ENCODE results near the gene PDGFRB. TPM values are rescaled to one million over a fixed set of nuclear protein-coding genes. Genes with fewer than 3 reads are reported as not detected.

Gene PDGFRB
- total RNA-seq, 6 experiments from 2014 or later, result 6.8 to 19.5 (median 9.4) TPM

DNA sequence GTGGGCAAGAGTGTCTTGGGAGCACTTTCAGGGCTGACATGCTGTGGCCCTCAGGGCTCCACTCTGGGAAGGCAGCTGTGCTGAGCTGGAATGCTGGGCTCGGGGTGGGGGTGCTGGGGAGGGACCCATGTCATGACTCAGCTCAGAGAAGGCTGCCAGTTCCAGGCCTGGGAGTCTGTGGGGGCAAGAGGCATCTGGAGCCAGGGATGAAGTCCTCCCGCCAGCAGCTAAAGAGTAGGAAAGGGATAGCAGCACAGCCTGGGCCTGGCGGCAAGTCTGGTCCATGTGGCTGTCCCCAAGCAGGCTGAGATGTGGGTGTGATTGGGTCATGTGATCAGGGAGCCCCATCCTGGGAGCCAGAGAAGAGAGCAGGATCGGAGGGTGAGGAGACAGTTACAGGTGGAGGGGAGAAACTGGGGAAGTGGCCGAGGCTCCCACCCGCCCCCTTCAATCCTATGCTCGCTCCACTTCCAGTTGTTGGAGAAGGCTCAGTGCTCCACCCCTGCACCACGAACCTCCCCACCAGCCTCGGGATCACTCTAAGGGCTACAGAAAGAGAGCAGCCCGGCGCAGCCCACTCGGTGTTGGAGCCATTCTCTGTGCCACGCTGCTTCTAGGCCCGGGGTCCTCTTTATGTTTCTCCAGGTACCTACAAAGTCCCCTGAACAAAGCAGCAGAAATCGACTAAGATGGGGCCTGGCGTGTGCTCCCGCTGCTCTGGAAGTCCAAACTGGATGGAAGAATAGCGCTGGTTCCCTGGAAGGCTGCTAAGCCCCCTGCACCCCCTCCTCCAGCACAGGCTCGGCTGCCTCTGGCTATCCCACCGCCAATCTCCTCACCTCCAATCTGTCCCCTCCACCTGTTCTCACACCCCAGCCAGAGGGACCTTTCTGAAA lies 12.0 kb downstream of the PDGFRB start:
- Histone ChIP-seq H3K9me3 (no peaks in the 10 kb centered on the region), H3K27ac (peak overlapping the region; percentile 31 to 77 (median 44)), H3K4me3 (no peak overlapping the region), H3K4me1 (peaks cover 0 to 40% (median 14%) of the 10 kb centered on the region in 4 donors), H3K27me3 (no peaks in the 10 kb centered on the region), H3K36me3 (no peaks in the 10 kb centered on the region)
- intact Hi-C loops (cut with DNase I), result no loop called here
- peak in 2 of 3 donors; percentile 47 to 62 for DNase-seq
- TF ChIP-seq, protein P1, sequence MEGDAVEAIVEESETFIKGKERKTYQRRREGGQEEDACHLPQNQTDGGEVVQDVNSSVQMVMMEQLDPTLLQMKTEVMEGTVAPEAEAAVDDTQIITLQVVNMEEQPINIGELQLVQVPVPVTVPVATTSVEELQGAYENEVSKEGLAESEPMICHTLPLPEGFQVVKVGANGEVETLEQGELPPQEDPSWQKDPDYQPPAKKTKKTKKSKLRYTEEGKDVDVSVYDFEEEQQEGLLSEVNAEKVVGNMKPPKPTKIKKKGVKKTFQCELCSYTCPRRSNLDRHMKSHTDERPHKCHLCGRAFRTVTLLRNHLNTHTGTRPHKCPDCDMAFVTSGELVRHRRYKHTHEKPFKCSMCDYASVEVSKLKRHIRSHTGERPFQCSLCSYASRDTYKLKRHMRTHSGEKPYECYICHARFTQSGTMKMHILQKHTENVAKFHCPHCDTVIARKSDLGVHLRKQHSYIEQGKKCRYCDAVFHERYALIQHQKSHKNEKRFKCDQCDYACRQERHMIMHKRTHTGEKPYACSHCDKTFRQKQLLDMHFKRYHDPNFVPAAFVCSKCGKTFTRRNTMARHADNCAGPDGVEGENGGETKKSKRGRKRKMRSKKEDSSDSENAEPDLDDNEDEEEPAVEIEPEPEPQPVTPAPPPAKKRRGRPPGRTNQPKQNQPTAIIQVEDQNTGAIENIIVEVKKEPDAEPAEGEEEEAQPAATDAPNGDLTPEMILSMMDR (IDR thresholded peaks at IDR 0.05), result no peak
- 86% methylated on average over 11 of the region's 20 CpGs for WGBS (ENCODE audit: insufficient coverage, low coverage, low lambda C conversion rate, missing lambda C conversion rate)
- ATAC-seq, result peak in 2 of 4 donors; percentile 14 to 24

DNA sequence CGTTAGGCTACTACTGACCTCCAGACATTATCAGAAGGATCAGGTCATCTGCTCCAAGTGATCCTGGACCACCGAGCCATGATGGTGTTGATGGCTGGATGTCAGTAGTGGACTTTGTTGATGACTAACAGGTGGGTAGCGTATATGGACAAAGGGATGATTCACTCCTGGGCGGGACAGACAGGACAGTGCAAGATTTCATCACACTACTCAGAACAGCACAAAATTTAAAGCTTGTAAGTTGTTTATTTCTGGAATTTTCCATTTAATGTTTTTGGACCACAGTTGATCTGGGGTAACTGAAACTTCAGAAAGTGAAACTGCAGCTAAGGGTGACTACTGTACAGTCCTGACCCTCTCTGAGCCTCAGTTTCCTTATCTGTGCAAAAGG lies 12.7 kb downstream of the PDGFRB start:
- intact Hi-C loops (cut with DNase I), result no loop called here
- H3K4me1 ChIP-seq, result peaks cover 0 to 47% (median 21%) of the 10 kb centered on the region in 4 donors

DNA sequence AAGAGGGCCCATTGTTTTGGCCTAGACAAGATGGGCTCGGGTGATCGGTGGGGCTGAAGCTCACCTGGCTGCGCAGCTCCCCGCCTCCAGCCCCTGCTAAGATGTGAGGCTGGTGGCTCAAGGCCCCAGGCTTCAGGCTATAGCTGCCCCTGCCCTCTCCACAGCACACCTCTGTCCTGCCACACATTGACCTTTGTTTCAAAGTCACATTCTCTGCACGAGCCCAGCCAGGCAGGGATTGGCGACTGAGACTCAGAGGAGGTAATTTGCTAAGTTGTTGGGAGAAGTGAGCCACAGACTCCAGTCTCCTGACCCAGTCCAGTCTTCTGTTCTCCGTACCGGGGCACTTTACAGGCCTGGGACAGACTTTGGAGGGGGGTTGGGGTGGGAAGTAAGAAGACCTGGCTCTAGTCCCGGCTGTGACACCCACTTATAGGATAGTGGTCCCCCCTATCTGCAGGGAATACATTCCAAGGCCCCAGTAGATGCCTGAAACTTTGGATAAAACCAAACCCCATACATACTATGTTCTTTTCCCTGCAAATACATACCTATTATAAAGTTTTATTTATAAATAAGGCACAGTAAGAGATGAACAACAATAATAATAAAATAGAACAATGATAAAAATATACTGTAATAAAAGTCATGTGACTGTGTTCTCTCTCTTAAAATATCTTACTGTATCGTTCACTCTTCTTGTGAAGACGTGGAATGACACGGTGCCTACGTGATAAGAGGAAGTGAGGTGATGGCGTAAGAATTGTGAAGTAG lies 13.3 kb downstream of the PDGFRB start:
- WGBS (ENCODE audit: insufficient coverage, low coverage, low lambda C conversion rate, missing lambda C conversion rate), result 53% methylated on average over 10 of the region's 14 CpGs
- Histone ChIP-seq H3K36me3 (no peaks in the 10 kb centered on the region), H3K27ac (peak overlapping the region; percentile 42 to 77 (median 61)), H3K4me1 (peaks cover 0 to 53% (median 24%) of the 10 kb centered on the region in 4 donors), H3K4me3 (no peak overlapping the region), H3K9me3 (no peaks in the 10 kb centered on the region), H3K27me3 (no peaks in the 10 kb centered on the region)
- intact Hi-C loops (cut with DNase I), result no loop called here
- TF ChIP-seq, protein P1 (IDR thresholded peaks at IDR 0.05), result no peak
- no peak for TF ChIP-seq POLR2A (IDR thresholded peaks at IDR 0.05)
- peak; percentile 12 to 60 (median 47) for ATAC-seq
- DNase-seq, result peak in 2 of 3 donors; percentile 74 to 76

More for the DNA sequence above, 12.7 kb downstream of the PDGFRB start:
- Histone ChIP-seq H3K36me3 (no peaks in the 10 kb centered on the region), H3K4me3 (no peak overlapping the region), H3K9me3 (no peaks in the 10 kb centered on the region), H3K27ac (peak overlapping the region; percentile 31 to 77 (median 44)), H3K27me3 (no peaks in the 10 kb centered on the region)
- DNase-seq (no peak), ATAC-seq (peak in 2 of 4 donors; percentile 53 to 70)
- WGBS (ENCODE audit: insufficient coverage, low coverage, low lambda C conversion rate, missing lambda C conversion rate), result 25% methylated on average over 3 of the region's 4 CpGs
- TF ChIP-seq, protein P1 (IDR thresholded peaks at IDR 0.05), result no peak
- no peak for TF ChIP-seq POLR2A (IDR thresholded peaks at IDR 0.05)

DNA sequence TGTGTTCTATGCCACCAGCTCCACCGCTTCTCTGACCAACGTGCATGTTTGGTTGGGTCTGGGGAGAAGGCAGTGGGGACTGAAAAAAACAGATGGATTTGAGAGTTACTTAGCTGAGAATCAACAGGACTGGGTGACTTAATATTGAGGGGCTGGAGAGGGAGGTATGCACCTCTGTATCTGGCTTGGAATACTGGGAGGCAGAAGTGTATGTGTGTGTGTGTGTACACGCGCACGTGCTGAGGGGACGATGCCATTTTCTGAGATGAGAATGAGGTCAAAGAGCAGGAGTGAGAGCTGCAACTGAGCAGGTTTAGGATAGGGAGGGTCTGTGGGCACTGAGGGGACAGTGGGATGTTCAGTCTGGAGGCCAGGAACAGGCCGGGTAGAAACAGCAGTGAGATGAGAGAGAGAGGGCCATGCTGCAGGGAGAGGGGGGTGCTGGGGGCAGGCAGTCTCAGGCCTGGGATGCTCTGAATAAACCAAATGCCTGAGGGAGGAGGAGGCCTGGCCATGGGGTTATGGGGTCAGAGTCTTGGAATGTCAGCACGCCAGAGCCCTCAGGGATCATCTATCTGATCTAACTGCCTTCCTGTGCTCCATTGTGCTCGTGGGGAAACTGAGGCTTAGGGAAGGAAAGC lies 14.0 kb downstream of the PDGFRB start:
- WGBS (ENCODE audit: insufficient coverage, low coverage, low lambda C conversion rate, missing lambda C conversion rate), result 58% methylated on average over 7 of the region's 9 CpGs

More for the DNA sequence above, 14.0 kb downstream of the PDGFRB start:
- intact Hi-C loops (cut with DNase I), result no loop called here
- Histone ChIP-seq H3K27me3 (no peaks in the 10 kb centered on the region), H3K4me3 (no peak overlapping the region), H3K9me3 (no peaks in the 10 kb centered on the region), H3K27ac (peak overlapping the region; percentile 42 to 78 (median 61)), H3K36me3 (no peaks in the 10 kb centered on the region), H3K4me1 (peaks cover 0 to 59% (median 27%) of the 10 kb centered on the region in 4 donors)
- TF ChIP-seq, protein P1 (IDR thresholded peaks at IDR 0.05), result no peak
- no peak for TF ChIP-seq POLR2A (IDR thresholded peaks at IDR 0.05)
- ATAC-seq (no peak), DNase-seq (no peak)

Data from right lobe of liver (tissue), 6 donors.